ENCODE data around the gene THSD7B. TPM values are rescaled to one million over a fixed set of nuclear protein-coding genes. Genes with fewer than 3 reads are reported as not detected.
"Not testable (repeated sequence)": the region's sequence is repeated elsewhere in the genome, so short reads cannot be mapped to it uniquely, and the experiment has no call there.

THSD7B gene
- total and polyA plus RNA-seq, 8 donors, result 0.13 to 4.5 (median 2.7) TPM

DNA sequence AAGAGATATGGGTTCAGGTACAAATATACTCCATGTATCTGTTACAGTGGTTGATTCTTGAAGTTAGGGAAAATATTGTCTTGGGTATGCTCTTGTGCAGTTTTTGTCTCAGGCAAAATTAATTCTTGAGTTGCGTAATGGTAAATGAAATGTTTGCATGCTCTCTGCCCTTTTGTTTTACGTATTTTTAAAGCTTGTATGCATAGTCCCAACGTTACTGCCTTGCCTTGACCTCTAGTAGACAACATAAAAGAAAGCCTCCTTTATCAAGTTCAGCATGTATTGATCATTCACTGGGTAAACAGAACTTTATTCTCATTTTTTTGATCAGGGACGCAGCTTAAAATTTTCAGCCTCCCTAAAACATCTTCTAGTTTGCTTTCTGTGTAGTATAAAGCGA, 283.1 kb downstream of the THSD7B start:
- H3K27me3 ChIP-seq, result no peaks in the 10 kb centered on the region
- H3K4me3 ChIP-seq, result no peak overlapping the region
- no peak for DNase-seq
- intact Hi-C loops (cut with DNase I), result no loop called here
- H3K36me3 ChIP-seq, result no peaks in the 10 kb centered on the region
- TF ChIP-seq, protein P1, sequence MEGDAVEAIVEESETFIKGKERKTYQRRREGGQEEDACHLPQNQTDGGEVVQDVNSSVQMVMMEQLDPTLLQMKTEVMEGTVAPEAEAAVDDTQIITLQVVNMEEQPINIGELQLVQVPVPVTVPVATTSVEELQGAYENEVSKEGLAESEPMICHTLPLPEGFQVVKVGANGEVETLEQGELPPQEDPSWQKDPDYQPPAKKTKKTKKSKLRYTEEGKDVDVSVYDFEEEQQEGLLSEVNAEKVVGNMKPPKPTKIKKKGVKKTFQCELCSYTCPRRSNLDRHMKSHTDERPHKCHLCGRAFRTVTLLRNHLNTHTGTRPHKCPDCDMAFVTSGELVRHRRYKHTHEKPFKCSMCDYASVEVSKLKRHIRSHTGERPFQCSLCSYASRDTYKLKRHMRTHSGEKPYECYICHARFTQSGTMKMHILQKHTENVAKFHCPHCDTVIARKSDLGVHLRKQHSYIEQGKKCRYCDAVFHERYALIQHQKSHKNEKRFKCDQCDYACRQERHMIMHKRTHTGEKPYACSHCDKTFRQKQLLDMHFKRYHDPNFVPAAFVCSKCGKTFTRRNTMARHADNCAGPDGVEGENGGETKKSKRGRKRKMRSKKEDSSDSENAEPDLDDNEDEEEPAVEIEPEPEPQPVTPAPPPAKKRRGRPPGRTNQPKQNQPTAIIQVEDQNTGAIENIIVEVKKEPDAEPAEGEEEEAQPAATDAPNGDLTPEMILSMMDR (IDR thresholded peaks at IDR 0.05), result no peak
- no peak for ATAC-seq
- no peak overlapping the region for H3K27ac ChIP-seq
- no peaks in the 10 kb centered on the region for H3K9me3 ChIP-seq
- H3K4me1 ChIP-seq, result no peaks in the 10 kb centered on the region

DNA sequence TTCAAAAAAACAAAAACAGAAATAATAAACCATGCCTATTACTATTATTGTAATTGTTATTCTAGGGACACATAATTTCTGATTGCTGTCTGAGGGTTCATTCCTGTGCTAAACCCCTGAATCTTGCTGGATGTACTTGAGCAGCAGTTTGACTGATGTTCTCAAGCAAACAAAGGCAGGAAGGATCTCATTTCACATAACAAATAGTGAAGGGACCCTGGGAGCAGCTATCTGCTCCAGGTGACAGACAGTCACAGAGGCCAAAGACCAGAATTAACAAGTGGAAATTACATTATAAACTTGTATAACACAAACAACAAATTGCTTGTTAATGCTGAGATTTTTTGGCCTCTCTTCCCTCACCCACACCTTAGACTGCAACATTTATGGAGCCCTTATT, 284.2 kb downstream of the THSD7B start:
- intact Hi-C loops (cut with DNase I), result no loop called here
- H3K4me1 ChIP-seq, result no peaks in the 10 kb centered on the region
- TF ChIP-seq, protein P1 (IDR thresholded peaks at IDR 0.05), result no peak
- DNase-seq (no peak), ATAC-seq (no peak)
- no peak overlapping the region for H3K4me3 ChIP-seq
- H3K9me3 ChIP-seq, result no peaks in the 10 kb centered on the region
- no peaks in the 10 kb centered on the region for H3K27me3 ChIP-seq
- no peak overlapping the region for H3K27ac ChIP-seq
- H3K36me3 ChIP-seq, result no peaks in the 10 kb centered on the region

DNA sequence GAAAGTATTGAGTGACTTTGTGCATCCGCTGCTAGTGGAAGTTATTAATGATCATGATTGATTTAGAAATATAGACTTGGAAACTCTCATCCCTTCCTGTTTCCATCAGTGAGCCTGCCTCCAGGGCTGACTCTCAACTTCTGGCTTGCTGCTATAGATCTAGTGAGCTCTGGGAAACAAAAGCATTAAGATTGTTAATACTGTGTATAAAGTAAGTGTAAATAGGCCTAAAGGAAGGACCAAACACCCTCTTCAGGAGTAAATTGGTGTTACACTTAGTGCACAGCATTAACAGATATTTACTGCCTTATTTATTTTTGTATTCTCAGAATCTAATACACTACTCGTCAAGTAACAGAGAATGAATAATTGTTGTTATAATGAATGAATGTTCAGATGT, 285.6 kb downstream of the THSD7B start:
- DNase-seq (no peak), ATAC-seq (no peak)
- Histone ChIP-seq H3K27ac (no peak overlapping the region), H3K9me3 (no peaks in the 10 kb centered on the region), H3K27me3 (no peaks in the 10 kb centered on the region), H3K36me3 (no peaks in the 10 kb centered on the region), H3K4me3 (no peak overlapping the region), H3K4me1 (no peaks in the 10 kb centered on the region)
- TF ChIP-seq, protein P1 (IDR thresholded peaks at IDR 0.05), result no peak
- intact Hi-C loops (cut with DNase I), result no loop called here

DNA sequence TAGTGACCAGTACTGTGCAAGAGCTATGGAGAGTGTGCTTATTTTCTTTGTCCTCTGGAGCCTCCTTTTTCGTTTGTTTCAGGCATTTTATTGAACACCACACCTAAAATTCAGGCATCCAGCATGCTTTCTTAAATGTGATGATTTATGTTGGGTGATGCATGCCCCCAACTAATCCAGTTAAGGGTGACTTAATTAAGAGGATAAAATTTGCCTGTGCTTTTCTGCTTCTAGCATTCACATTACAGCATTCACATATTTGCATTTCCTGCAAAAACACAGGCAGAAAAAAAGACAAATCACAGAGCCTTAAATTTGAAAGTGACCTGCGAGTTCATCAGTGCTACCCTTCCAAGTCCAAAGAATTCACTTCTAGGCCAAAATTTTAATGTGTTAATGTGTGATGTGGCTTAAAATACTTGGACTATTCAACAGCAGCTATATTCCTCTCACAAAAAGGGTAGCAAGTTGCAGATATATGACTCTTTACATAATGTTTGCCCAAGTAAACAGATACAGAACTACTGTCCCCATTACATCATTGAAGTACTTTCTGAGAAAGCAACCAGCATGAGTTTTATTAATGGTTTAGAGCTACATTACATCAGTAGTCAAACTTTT, 286.5 kb downstream of the THSD7B start:
- no peaks in the 10 kb centered on the region for H3K4me1 ChIP-seq
- H3K27me3 ChIP-seq, result no peaks in the 10 kb centered on the region
- H3K27ac ChIP-seq, result no peak overlapping the region
- H3K4me3 ChIP-seq, result no peak overlapping the region
- TF ChIP-seq, protein P1 (IDR thresholded peaks at IDR 0.05), result no peak
- DNase-seq, result no peak
- intact Hi-C loops (cut with DNase I), result no loop called here
- ATAC-seq, result no peak
- no peaks in the 10 kb centered on the region for H3K9me3 ChIP-seq
- no peaks in the 10 kb centered on the region for H3K36me3 ChIP-seq

DNA sequence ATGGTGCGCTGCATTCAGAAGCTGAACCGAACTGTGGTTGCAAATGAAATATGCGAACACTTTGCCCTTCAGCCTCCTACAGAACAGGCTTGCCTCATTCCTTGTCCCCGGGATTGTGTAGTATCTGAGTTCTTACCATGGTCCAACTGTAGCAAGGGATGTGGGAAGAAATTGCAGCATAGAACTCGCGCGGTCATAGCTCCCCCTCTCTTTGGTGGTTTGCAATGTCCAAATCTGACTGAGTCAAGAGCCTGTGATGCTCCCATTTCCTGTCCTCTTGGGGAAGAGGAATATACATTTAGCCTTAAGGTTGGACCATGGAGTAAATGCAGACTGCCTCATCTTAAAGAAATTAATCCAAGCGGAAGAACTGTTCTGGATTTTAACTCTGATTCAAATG, 291.4 kb downstream of the THSD7B start:
- ATAC-seq, result no peak
- H3K36me3 ChIP-seq, result no peaks in the 10 kb centered on the region
- no peak overlapping the region for H3K27ac ChIP-seq

DNA sequence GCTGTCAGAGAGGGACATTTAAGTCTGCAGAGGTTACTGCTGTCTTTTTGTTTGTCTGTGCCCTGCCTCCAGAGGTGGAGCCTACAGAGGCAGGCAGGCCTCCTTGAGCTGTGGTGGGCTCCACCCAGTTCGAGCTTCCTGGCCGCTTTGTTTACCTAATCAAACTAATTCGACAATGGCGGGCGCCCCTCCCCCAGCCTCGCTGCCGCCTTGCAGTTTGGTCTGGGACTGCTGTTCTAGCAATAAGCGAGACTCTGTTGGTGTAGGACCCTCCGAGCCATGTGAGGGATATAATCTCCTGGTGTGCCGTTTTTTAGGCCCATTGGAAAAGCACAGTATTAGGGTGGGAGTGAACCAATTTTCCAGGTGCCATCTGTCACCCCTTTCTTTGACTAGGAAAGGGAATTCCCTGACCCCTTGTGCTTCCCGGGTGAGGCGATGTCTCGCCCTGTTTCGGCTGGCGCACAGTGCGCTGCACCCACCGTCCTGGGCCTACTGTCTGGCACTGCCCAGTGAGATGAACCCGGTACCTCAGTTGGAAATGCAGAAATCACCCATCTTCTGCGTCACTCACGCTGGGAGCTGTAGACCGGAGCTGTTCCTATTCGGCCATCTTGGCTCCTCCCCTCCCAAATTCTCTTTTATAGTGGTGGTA, 310.9 kb downstream of the THSD7B start:
- H3K36me3 ChIP-seq; ATAC-seq; H3K4me1 ChIP-seq; H3K4me3 ChIP-seq; H3K27me3 ChIP-seq; intact Hi-C loops (cut with DNase I); H3K27ac ChIP-seq: not testable (repeated sequence)
- H3K9me3 ChIP-seq, result peaks cover 0 to 24% of the 10 kb centered on the region in 2 donors
- peak in 1 of 4 donors; percentile 39 for DNase-seq

More for the DNA sequence above, 291.4 kb downstream of the THSD7B start:
- no peaks in the 10 kb centered on the region for H3K9me3 ChIP-seq
- TF ChIP-seq, protein P1 (IDR thresholded peaks at IDR 0.05), result no peak
- intact Hi-C loops (cut with DNase I), result no loop called here
- no peaks in the 10 kb centered on the region for H3K27me3 ChIP-seq
- no peaks in the 10 kb centered on the region for H3K4me1 ChIP-seq
- DNase-seq, result no peak
- H3K4me3 ChIP-seq, result no peak overlapping the region
